ENCODE measurements around the gene PIGR. TPM values are rescaled to one million over a fixed set of nuclear protein-coding genes. Genes with fewer than 3 reads are reported as not detected.

The PIGR gene
- total RNA-seq, 2 donors from 2014 or later, result not detected

DNA sequence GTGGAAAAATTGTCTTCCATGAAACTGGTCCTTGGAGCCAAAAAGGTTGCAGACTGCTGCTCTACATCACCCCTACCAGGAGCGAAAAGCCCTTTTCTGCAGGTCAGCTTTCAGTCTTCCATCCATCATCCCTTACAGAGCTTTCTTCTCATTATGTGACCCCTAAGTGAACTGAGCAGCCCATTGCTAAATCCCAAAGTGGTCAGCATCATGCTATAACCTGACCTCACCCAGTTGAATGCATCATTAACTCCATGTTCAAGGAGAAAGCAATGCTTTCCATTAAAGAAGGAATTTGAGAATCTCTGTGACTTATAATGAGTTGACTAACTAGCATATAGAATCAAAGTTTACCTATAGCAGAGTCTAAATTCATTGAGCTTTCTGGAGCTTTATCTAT is 59.4 kb downstream of the PIGR start:
- peaks cover 1% of the 10 kb centered on the region for H3K9me3 Mint-ChIP-seq
- TF ChIP-seq, protein P1, sequence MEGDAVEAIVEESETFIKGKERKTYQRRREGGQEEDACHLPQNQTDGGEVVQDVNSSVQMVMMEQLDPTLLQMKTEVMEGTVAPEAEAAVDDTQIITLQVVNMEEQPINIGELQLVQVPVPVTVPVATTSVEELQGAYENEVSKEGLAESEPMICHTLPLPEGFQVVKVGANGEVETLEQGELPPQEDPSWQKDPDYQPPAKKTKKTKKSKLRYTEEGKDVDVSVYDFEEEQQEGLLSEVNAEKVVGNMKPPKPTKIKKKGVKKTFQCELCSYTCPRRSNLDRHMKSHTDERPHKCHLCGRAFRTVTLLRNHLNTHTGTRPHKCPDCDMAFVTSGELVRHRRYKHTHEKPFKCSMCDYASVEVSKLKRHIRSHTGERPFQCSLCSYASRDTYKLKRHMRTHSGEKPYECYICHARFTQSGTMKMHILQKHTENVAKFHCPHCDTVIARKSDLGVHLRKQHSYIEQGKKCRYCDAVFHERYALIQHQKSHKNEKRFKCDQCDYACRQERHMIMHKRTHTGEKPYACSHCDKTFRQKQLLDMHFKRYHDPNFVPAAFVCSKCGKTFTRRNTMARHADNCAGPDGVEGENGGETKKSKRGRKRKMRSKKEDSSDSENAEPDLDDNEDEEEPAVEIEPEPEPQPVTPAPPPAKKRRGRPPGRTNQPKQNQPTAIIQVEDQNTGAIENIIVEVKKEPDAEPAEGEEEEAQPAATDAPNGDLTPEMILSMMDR (conservative IDR thresholded peaks at IDR 0.05), result no peak
- Histone ChIP-seq H3K27ac (ENCODE audit: low read depth, low read length) (no peak overlapping the region), H3K9ac (ENCODE audit: extremely low read depth, low read length, poor library complexity, severe bottlenecking) (no peak overlapping the region), H3K9me3 (ENCODE audit: control insufficient read depth, low read length) (no peaks in the 10 kb centered on the region), H3K36me3 (ENCODE audit: control insufficient read depth, insufficient read depth, low read length) (no peaks in the 10 kb centered on the region), H3K4me3 (ENCODE audit: low read length) (no peak overlapping the region), H3K4me1 (ENCODE audit: control insufficient read depth, insufficient read depth, low read length) (no peaks in the 10 kb centered on the region), H3K27me3 (ENCODE audit: control insufficient read depth, insufficient read depth, low read length, poor library complexity, severe bottlenecking) (no peaks in the 10 kb centered on the region)
- H3K4me3 Mint-ChIP-seq, result no peak overlapping the region
- H3K27me3 Mint-ChIP-seq (ENCODE audit: insufficient read depth), result peaks cover 5% of the 10 kb centered on the region
- no peak for DNase-seq
- no peaks in the 10 kb centered on the region for H3K36me3 Mint-ChIP-seq (ENCODE audit: low read depth)
- H3K4me1 Mint-ChIP-seq, result peaks cover 9% of the 10 kb centered on the region
- WGBS, 2 experiments (ENCODE audit: insufficient coverage in 1 of 2, insufficient read length in 1 of 2), result 94 to 100% methylated on average over 1 of the region's 1 CpG
- no peak overlapping the region for H3K27ac Mint-ChIP-seq

DNA sequence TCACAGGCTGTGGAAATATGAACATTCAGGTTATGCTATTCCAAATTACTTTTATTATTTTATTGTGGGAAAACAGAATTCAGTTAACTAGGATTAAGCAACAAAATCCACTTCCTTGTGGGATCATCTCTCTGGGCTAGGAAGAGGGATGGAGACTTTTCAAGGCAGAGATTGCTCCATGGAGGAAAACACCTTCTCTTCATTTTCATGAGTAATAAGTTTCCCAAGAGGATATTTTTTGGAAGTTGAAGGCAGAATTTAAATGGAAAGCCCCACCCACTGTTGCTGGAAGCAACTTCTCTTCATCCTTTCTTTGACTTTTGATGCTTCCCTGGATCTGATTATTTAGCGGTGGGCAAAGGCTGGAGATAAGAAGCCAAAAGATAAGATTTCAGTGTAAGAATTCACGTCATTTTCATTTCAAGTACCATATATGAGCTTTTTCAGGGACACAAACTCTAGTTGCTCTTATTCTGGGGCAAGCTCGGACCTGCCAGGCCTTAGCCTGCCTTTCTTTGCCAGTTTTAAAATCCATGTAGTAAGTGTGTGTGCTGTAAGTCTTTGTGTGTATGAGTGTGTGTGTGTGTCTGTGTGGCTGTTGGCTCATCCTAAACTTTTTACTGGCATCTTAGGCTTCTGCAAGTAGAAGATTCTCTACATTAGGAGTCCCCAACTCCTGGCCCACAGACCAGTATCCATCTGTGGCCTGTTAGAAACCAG is 60.8 kb downstream of the PIGR start:
- no peak overlapping the region for H3K9ac ChIP-seq (ENCODE audit: extremely low read depth, low read length, poor library complexity, severe bottlenecking)
- H3K27ac Mint-ChIP-seq, result no peak overlapping the region
- peaks cover 5% of the 10 kb centered on the region for H3K27me3 Mint-ChIP-seq (ENCODE audit: insufficient read depth)
- peaks cover 9% of the 10 kb centered on the region for H3K4me1 Mint-ChIP-seq
- H3K36me3 Mint-ChIP-seq (ENCODE audit: low read depth), result no peaks in the 10 kb centered on the region
- no peaks in the 10 kb centered on the region for H3K4me1 ChIP-seq (ENCODE audit: control insufficient read depth, insufficient read depth, low read length)
- H3K9me3 ChIP-seq (ENCODE audit: control insufficient read depth, low read length), result no peaks in the 10 kb centered on the region
- no peak overlapping the region for H3K4me3 Mint-ChIP-seq
- 92 to 100% methylated on average over 1 to 3 of the region's 3 CpGs for WGBS, 2 experiments (ENCODE audit: insufficient coverage in 1 of 2, insufficient read length in 1 of 2)
- no peak overlapping the region for H3K27ac ChIP-seq (ENCODE audit: low read depth, low read length)
- TF ChIP-seq, protein P1 (conservative IDR thresholded peaks at IDR 0.05), result no peak
- H3K4me3 ChIP-seq (ENCODE audit: low read length), result no peak overlapping the region
- H3K36me3 ChIP-seq (ENCODE audit: control insufficient read depth, insufficient read depth, low read length), result no peaks in the 10 kb centered on the region
- no peaks in the 10 kb centered on the region for H3K27me3 ChIP-seq (ENCODE audit: control insufficient read depth, insufficient read depth, low read length, poor library complexity, severe bottlenecking)
- no peak for DNase-seq
- H3K9me3 Mint-ChIP-seq, result peaks cover 1% of the 10 kb centered on the region

DNA sequence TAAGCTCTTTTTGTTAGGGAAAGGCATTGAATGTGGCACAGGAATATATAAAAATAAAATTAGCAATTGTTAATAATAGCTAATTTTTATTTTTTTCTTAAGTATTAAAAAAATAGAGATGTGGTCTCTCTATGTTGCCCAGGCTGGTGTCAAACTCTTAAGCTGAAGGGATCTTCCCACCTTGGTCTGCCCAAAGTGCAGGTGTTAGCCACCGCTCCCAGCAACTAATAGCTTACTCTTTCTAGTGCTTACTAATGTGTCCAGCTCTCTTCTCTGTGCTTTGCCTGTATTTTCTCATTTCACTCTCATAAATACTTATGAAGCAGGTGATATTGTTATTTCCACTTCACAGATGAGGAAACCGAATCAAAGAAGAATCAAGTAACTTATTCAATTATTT is 62.4 kb downstream of the PIGR start:
- Histone ChIP-seq H3K4me1 (ENCODE audit: control insufficient read depth, insufficient read depth, low read length) (no peaks in the 10 kb centered on the region), H3K27ac (ENCODE audit: low read depth, low read length) (no peak overlapping the region), H3K9ac (ENCODE audit: extremely low read depth, low read length, poor library complexity, severe bottlenecking) (no peak overlapping the region), H3K4me3 (ENCODE audit: low read length) (no peak overlapping the region), H3K9me3 (ENCODE audit: control insufficient read depth, low read length) (peaks cover 10% of the 10 kb centered on the region), H3K27me3 (ENCODE audit: control insufficient read depth, insufficient read depth, low read length, poor library complexity, severe bottlenecking) (no peaks in the 10 kb centered on the region), H3K36me3 (ENCODE audit: control insufficient read depth, insufficient read depth, low read length) (no peaks in the 10 kb centered on the region)
- TF ChIP-seq, protein P1 (conservative IDR thresholded peaks at IDR 0.05), result no peak
- H3K9me3 Mint-ChIP-seq, result peaks cover 11% of the 10 kb centered on the region
- H3K4me3 Mint-ChIP-seq, result no peak overlapping the region
- H3K4me1 Mint-ChIP-seq, result no peaks in the 10 kb centered on the region
- H3K27ac Mint-ChIP-seq, result no peak overlapping the region
- no peaks in the 10 kb centered on the region for H3K36me3 Mint-ChIP-seq (ENCODE audit: low read depth)
- WGBS, 2 experiments (ENCODE audit: insufficient coverage in 1 of 2, insufficient read length in 1 of 2), result 92 to 100% methylated on average over 1 to 2 of the region's 2 CpGs
- H3K27me3 Mint-ChIP-seq (ENCODE audit: insufficient read depth), result peaks cover 5% of the 10 kb centered on the region
- DNase-seq, result no peak
